ENCODE measurements around the gene ENTREP3. TPM values are rescaled to one million over a fixed set of nuclear protein-coding genes. Genes with fewer than 3 reads are reported as not detected.
A peak's percentile ranks its signal among the peaks of the same experiment; 100 is the strongest.

The ENTREP3 gene
- total RNA-seq, 2 experiments from 2014 or later, result 22.8 to 22.9 TPM

- POLR2A ChIA-PET, result no interaction called here
- no peaks in the 10 kb centered on the region for H3K9me3 Mint-ChIP-seq
- H3K27me3 Mint-ChIP-seq, result no peaks in the 10 kb centered on the region
- peak overlapping the region; percentile 5 for H3K4me3 Mint-ChIP-seq
- DNase-seq, result no peak
- H3K36me3 Mint-ChIP-seq (ENCODE audit: low read depth), result peaks cover 13% of the 10 kb centered on the region
- CTCF ChIA-PET, result interaction anchor here (1.5 kb wide), 1 partner anchor 37 kb away, joined by 4 read pairs; the partner anchor contains the start of gene KRTCAP2
- H3K27ac Mint-ChIP-seq, result peak overlapping the region; percentile 9
- peaks cover 37% of the 10 kb centered on the region for H3K4me1 Mint-ChIP-seq
These were observed 44.8 kb downstream of the ENTREP3 start for GRCh38 chr1:155210314-155211104.

GRCh38 chr1:155209312-155209721, 46.0 kb downstream of the ENTREP3 start:
- DNase-seq, result no peak
- H3K9me3 Mint-ChIP-seq, result no peaks in the 10 kb centered on the region
- H3K27ac Mint-ChIP-seq, result peak overlapping the region; percentile 91
- ChIA-PET CTCF (interaction anchor here (0.8 to 1.4 kb wide), 2 partner anchors 10 to 16 kb away, joined by 3 to 7 read pairs; no protein-coding TSS in a partner anchor), POLR2A (interaction anchor here (0.6 kb wide), 1 partner anchor 18 kb away, joined by 3 read pairs; no protein-coding TSS in a partner anchor)
- no peaks in the 10 kb centered on the region for H3K27me3 Mint-ChIP-seq
- peaks cover 8% of the 10 kb centered on the region for H3K36me3 Mint-ChIP-seq (ENCODE audit: low read depth)
- H3K4me3 Mint-ChIP-seq, result peak overlapping the region; percentile 82
- peaks cover 31% of the 10 kb centered on the region for H3K4me1 Mint-ChIP-seq

- H3K4me3 Mint-ChIP-seq, result peak within 1 kb of the TSS; percentile 82
- no peaks in the 10 kb centered on the region for H3K9me3 Mint-ChIP-seq
- CTCF ChIA-PET, result interaction anchor here (0.8 to 2.2 kb wide), 4 partner anchors 11 to 36 kb away, joined by 3 to 21 read pairs (median 6); partner anchors contain the start of gene KRTCAP2
These were observed 46.6 kb downstream of the ENTREP3 start, which contains the start of gene MTX1 for GRCh38 chr1:155208541-155209311. TSS of gene MTX1 (plus strand) at chr1:155208695. CDS start at chr1:155208805, 110 bp downstream.

GRCh38 chr1:155207806-155208540, 47.3 kb downstream of the ENTREP3 start, which contains the start of gene THBS3:
TSS of gene THBS3 (minus strand) at chr1:155207897. CDS start at chr1:155207876, 21 bp downstream.
- POLR2A ChIA-PET, result no interaction called here
- no peaks in the 10 kb centered on the region for H3K27me3 Mint-ChIP-seq
- CTCF ChIA-PET, result interaction anchor here (0.6 to 2.2 kb wide), 9 partner anchors 14 to 48 kb away, joined by 4 to 21 read pairs (median 5); partner anchors contain the start of genes ENTREP3 and KRTCAP2
- H3K4me3 Mint-ChIP-seq, result peak within 1 kb of the TSS; percentile 82
- no peak for DNase-seq
- H3K4me1 Mint-ChIP-seq, result peaks cover 31% of the 10 kb centered on the region
- H3K9me3 Mint-ChIP-seq, result no peaks in the 10 kb centered on the region
- H3K36me3 Mint-ChIP-seq (ENCODE audit: low read depth), result peaks cover 8% of the 10 kb centered on the region
- peak within 1 kb of the TSS; percentile 91 for H3K27ac Mint-ChIP-seq

More at GRCh38 chr1:155208541-155209311, 46.6 kb downstream of the ENTREP3 start, which contains the start of gene MTX1:
- Mint-ChIP-seq H3K36me3 (ENCODE audit: low read depth) (peaks cover 8% of the 10 kb centered on the region), H3K27me3 (no peaks in the 10 kb centered on the region), H3K27ac (peak within 1 kb of the TSS; percentile 91), H3K4me1 (peaks cover 31% of the 10 kb centered on the region)
- DNase-seq, result peak; percentile 90
- POLR2A ChIA-PET, result interaction anchor here (0.6 kb wide), 1 partner anchor 18 kb away, joined by 3 read pairs; no protein-coding TSS in a partner anchor

- POLR2A ChIA-PET, result no interaction called here
- DNase-seq, result peak; percentile 94
- no peaks in the 10 kb centered on the region for H3K9me3 Mint-ChIP-seq
- peaks cover 8% of the 10 kb centered on the region for H3K36me3 Mint-ChIP-seq (ENCODE audit: low read depth)
- H3K4me1 Mint-ChIP-seq, result peaks cover 31% of the 10 kb centered on the region
- no peaks in the 10 kb centered on the region for H3K27me3 Mint-ChIP-seq
- H3K4me3 Mint-ChIP-seq, result peak overlapping the region; percentile 49
- H3K27ac Mint-ChIP-seq, result peak overlapping the region; percentile 88
- CTCF ChIA-PET, result interaction anchor here (0.6 to 2.2 kb wide), 23 partner anchors 8 to 1591 kb away, joined by 3 to 21 read pairs (median 4); partner anchors contain the start of genes ENTREP3 and KRTCAP2
These were observed 48.1 kb downstream of the ENTREP3 start for GRCh38 chr1:155206891-155207805.

- H3K4me3 Mint-ChIP-seq, result no peak overlapping the region
- H3K36me3 Mint-ChIP-seq (ENCODE audit: low read depth), result peaks cover 4% of the 10 kb centered on the region
- H3K4me1 Mint-ChIP-seq, result peaks cover 31% of the 10 kb centered on the region
- POLR2A ChIA-PET, result no interaction called here
- CTCF ChIA-PET, result interaction anchor here (0.9 to 5.1 kb wide), 5 partner anchors 13 to 153 kb away, joined by 3 to 27 read pairs (median 5); partner anchors contain the start of gene ENTREP3
- no peak for DNase-seq
- H3K27ac Mint-ChIP-seq, result no peak overlapping the region
- no peaks in the 10 kb centered on the region for H3K9me3 Mint-ChIP-seq
- no peaks in the 10 kb centered on the region for H3K27me3 Mint-ChIP-seq
These were observed 49.2 kb downstream of the ENTREP3 start for GRCh38 chr1:155205969-155206593.

GRCh38 chr1:155205035-155205434, 50.2 kb downstream of the ENTREP3 start:
- Mint-ChIP-seq H3K27ac (no peak overlapping the region), H3K36me3 (ENCODE audit: low read depth) (no peaks in the 10 kb centered on the region), H3K27me3 (no peaks in the 10 kb centered on the region), H3K9me3 (no peaks in the 10 kb centered on the region), H3K4me1 (peaks cover 23% of the 10 kb centered on the region), H3K4me3 (no peak overlapping the region)
- DNase-seq, result no peak
- POLR2A ChIA-PET, result no interaction called here
- CTCF ChIA-PET, result interaction anchor here (5.1 kb wide), 1 partner anchor 12 kb away, joined by 27 read pairs; no protein-coding TSS in a partner anchor

GRCh38 chr1:155202731-155203515, 52.4 kb downstream of the ENTREP3 start:
- Mint-ChIP-seq H3K27ac (no peak overlapping the region), H3K27me3 (no peaks in the 10 kb centered on the region), H3K4me1 (peaks cover 11% of the 10 kb centered on the region), H3K36me3 (ENCODE audit: low read depth) (peaks cover 2% of the 10 kb centered on the region), H3K9me3 (no peaks in the 10 kb centered on the region), H3K4me3 (no peak overlapping the region)
- CTCF ChIA-PET, result interaction anchor here (1.1 to 5.1 kb wide), 5 partner anchors 10 to 60 kb away, joined by 3 to 27 read pairs (median 4); partner anchors contain the start of gene KRTCAP2
- POLR2A ChIA-PET, result no interaction called here
- DNase-seq, result no peak

GRCh38 chr1:155202198-155202597, 53.1 kb downstream of the ENTREP3 start:
- ChIA-PET POLR2A (no interaction called here), CTCF (interaction anchor here (1.1 to 5.1 kb wide), 4 partner anchors 9 to 60 kb away, joined by 3 to 27 read pairs (median 4); no protein-coding TSS in a partner anchor)
- H3K4me1 Mint-ChIP-seq, result peaks cover 6% of the 10 kb centered on the region
- no peaks in the 10 kb centered on the region for H3K9me3 Mint-ChIP-seq
- no peak overlapping the region for H3K4me3 Mint-ChIP-seq
- H3K36me3 Mint-ChIP-seq (ENCODE audit: low read depth), result peaks cover 2% of the 10 kb centered on the region
- no peak overlapping the region for H3K27ac Mint-ChIP-seq
- no peaks in the 10 kb centered on the region for H3K27me3 Mint-ChIP-seq
- no peak for DNase-seq

GRCh38 chr1:155200920-155201319, 54.4 kb downstream of the ENTREP3 start:
- Mint-ChIP-seq H3K9me3 (no peaks in the 10 kb centered on the region), H3K4me3 (no peak overlapping the region), H3K27ac (no peak overlapping the region), H3K4me1 (peaks cover under 1% of the 10 kb centered on the region), H3K27me3 (no peaks in the 10 kb centered on the region), H3K36me3 (ENCODE audit: low read depth) (peaks cover 2% of the 10 kb centered on the region)
- ChIA-PET POLR2A (no interaction called here), CTCF (interaction anchor here (5.1 kb wide), 1 partner anchor 8 kb away, joined by 27 read pairs; no protein-coding TSS in a partner anchor)
- no peak for DNase-seq
